GM19035 (cell line): Measurements from ENCODE around the gene KLHL29.

ENCODE experiments used
- ATAC-seq: cut with Tn5 transposase; IDR thresholded peaks from one replicate; pipeline ENCODE4 v1.9.1; 2021; ENCODE audit not compliant: unreplicated experiment

The KLHL29 gene

DNA sequence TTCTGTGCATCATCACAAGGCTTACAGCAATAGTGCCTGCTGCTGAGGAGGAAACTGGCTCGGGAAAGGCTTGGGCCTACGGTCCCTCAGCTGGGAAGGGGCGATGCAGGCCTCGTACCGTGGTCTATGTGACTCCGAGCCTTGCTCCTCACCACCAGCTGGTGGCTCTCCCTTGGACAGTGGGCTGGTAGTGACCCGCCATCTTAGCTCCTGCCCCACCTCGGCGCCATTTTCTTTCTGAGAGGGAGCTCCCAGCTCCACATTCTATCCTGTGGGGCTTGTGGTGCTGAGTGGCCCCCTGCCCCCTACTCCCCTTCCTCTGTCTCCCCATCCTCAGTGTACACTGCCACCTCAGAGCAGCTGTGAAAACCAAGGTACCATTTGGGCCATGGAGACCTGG lies 255.7 kb downstream of the KLHL29 start:
- no peak for ATAC-seq

DNA sequence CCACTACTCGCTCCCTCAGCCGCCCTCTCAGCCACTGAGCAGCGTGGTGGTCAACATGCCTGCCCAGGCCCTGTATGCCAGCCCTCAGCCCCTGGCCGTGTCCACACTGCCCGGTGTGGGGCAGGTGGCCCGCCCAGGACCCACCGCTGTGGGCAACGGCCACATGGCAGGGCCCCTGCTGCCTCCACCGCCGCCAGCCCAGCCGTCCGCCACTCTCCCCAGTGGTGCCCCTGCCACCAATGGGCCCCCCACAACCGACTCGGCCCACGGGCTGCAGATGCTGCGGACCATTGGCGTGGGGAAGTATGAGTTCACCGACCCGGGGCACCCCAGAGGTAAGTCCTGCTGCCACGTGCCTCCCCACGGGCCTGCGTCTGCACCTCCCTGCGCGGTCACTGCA lies 257.5 kb downstream of the KLHL29 start:
- no peak for ATAC-seq

DNA sequence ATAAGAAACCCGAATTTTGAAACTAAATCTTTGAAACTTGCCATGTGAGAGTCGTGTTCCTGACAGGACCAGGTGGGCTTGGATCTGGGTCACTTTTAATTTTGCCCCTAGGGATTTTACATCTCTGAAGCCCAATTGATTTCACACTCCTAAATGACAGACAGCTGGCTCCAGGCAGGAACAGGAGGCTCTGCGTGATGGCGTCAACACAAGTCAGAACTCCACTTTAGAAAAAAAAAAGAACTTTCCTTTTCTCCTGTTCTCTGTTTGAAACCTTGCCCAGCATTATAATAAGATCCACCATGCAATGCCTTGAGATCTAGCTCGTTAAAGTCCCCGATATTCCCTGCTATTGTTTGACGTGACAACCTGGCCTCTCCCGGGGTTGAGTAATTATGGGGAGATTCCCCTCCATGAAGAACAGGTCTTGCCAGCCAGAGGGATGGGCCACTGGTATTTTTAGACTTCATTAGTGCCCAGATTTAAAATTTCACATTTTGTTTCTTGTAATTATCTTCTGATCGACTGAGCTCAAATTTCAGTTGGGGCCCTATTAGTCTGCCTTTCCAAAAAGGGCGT lies 260.3 kb downstream of the KLHL29 start:
- no peak for ATAC-seq

DNA sequence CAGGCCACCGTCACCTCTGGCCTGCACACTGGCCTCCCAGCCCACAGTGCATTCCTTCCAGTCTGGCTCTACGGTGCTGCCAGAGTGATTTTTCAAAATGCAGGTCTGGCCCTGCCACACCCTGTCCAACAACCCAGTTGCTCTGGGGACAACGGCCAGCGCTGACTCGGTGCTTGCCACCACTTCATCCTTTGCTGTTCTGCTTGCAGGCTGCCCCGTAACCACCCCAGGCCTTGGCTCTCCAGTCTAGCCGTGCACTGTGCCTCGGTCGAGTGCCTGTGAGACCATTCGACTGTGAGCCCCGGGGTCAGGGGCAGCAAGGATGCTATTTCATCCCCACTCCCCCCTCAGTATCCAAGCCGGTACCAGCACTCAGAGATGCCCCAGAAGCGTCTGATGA lies 262.6 kb downstream of the KLHL29 start:
- no peak for ATAC-seq

DNA sequence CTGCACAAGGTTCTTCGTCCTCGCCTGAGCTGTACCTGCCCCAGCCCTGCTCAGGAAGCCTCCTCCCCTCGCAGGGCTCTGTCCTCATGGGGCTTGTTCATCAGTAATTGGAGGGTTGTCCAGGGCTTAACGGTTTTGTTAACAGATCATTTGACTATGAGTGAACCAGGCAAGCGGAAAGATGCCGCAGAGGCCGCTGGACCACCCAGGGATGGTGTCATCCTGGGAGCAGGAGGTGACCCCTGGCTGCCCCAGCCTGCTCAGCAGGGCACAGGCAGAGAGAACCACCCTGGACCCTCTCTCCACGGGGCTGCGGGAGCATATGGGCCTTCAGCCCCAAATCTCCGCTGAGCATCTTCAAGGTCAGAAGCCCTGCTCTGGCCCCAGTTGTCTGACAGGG lies 264.3 kb downstream of the KLHL29 start:
- ATAC-seq = no peak

DNA sequence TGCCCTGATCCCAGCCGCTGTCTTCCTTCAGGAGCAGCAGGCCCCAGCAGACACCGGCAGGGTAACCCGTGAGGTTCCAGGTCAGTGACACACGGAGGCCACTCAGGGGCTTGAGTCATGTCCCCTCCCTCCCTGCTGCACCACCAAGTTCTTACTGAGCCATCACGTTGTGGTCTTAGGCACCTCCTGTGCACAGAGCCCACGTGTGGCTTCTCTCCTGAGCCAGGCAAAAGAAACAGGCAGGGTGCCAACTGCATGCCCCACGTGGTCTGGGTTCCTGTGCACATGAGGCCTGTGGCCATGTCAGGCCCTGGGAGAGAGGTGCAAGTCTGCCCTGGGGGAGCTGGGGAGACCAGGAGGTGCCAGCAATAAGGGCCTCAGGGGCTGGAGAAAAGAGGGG lies 264.8 kb downstream of the KLHL29 start:
- no peak for ATAC-seq

DNA sequence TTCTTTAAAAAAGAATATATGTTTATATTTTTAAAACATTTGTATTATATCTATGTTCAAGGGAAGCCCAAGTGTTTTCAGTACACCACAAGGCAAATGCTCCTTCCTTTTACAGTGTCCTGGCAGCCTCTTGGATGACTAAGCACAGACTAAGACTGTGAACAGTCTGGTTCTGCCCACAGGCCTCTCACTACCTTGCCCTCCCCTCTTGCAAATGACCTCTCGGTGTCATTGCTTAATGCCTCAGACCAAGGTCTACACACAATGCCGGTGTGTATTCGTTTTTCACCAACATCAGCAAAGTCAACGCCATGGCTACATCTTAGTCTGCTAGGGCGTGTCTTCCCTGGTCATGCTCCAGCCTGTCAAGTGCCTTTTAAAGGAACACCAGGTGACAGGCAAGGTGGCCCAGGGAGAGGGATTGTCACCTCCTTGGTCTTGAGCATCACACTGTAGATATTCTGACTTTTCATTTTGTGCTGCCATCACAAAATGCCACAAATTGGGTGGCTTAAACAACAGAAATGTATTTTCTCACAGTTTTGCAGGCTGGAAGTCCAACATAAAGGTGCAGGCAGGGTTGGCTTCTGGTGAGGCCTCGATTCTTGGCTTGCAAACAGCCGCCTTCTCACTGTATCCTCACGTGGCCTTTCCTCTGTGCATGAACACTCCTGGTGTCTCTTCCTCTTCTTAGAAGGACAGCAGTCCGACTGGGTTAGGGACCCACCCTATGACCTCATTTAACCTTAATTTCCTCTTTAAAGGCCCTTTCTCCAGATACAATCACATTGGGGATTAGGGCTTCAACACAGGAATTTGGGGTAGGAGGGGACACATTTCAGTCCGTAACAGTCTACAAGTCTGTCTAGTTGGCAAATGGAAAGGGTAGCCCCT lies 266.5 kb downstream of the KLHL29 start:
- no peak for ATAC-seq

DNA sequence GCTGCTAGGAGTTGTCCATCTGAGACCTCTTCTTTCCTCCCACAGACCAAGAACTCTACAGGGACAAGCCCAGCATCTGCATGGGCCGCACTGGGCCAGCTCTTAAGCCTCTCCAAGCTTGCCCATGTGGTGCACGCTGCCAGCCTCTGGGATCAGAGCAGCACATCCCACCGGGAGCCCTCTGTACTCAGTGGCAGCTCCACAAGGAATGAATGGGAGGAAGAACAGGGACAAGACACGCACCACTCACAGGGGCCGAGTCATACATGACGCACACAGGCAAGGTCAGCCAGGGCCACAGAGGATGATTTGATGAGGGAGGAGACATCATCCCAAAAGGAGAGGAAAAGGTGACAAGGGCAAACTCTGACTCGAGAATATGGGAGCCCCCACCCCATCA lies 268.3 kb downstream of the KLHL29 start:
- no peak for ATAC-seq

DNA sequence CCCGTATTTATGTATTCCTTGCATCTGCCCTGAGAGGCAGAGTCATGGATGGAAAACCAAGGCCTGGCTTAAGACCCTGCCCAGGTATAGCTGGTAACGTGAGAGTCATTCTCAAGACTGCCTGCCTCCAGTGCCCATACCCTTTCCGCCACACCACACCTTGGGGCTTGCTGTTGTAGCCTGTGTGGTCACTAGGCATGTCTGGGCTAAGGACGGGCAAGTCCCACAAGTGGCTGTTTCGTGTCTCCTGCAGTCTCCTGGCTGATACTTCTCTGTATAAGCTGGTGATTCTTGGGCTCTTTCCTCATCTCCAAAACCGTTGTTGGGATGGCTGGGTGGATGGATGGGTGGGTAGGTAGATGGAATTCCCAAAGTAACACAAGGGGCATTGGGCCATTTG lies 269.8 kb downstream of the KLHL29 start:
- ATAC-seq = no peak

DNA sequence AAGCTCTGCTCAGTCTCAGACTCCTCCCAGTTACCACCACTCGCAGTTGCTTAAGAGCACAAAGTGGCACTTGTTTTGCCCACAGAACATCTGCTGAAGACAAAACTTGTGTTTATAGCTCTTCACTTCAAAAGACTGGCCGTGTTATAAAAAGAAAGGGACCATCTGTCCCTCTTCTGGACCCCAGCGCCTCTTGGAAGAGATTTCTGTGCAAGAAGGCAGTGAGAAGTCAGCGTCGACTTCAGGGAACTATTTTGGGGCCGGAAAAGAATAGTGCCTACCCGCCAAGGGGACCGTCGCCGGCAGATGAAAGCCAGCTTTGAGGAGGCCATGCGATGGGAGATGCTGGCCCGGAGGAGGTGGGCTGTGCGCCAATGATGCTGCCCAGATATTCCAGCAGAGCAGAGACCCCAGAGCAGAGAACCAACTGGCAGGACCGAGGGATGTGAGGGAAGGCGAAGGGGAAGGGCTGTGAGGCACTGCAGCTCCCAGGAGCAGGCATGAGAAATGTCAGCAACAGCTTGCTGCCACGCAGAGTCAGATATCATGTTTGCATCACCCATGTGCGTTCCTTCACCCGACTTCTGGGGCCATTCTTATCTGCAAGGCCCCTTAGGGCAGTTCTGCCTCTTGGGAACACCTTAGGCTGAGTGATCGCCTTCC lies 271.1 kb downstream of the KLHL29 start:
- no peak for ATAC-seq

DNA sequence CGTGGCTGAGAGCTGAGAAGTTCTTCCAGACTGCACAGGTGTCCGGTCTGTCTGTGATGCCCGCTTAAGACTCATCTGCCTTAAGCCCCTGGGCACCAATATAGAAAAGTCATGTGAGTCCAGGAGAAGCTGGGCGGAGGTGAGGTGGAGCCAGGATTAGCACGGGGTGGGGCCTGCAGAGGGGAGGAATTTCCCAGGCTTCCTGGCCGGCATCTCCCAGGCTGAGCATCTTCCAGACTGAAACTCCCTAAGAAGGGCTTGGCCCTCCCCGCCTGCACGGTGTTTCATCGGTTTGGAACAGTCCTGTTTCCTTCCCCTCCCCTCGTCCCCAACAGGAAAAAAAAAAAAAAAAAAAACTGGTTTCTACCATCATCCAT lies 271.6 kb downstream of the KLHL29 start:
- no peak for ATAC-seq

DNA sequence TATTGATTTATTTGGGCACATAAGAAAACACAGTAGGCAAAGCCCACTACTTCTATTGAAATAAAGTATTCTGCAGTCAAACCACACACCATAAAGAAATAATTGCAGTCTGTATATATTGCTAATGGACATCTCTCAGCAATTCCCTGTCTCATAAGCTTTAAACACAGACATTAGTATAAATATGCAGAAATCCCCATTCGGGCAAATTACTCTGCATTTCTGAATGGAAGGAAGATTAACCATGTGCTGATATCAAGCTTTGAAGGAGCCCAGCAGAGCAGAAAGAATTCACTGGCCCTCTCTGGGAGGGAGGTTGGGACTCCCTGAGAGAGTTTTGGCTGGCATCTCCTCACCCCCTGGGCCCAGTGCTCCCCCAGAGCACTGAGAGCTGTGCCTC lies 272.4 kb downstream of the KLHL29 start:
- no peak for ATAC-seq

DNA sequence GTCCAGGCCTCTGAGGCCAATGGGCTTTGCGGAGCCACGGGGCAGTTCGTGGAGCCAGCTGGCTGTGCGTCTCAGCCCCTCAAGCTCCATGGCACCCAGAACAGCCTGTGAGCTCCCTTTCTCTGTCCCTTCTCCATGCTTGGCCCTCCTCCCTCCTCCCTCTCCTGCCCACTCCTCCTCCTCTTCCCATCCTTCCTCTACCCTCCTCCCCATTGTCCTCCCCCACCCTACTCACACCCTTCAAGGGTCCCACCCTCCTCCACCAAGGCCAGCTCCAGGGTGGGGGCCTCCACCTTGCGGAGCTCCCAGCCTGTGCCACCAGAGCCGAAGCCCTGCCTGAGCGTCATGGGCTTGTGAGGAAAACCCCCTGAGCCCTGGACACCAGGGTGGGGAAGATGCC lies 273.0 kb downstream of the KLHL29 start:
- ATAC-seq = no peak

DNA sequence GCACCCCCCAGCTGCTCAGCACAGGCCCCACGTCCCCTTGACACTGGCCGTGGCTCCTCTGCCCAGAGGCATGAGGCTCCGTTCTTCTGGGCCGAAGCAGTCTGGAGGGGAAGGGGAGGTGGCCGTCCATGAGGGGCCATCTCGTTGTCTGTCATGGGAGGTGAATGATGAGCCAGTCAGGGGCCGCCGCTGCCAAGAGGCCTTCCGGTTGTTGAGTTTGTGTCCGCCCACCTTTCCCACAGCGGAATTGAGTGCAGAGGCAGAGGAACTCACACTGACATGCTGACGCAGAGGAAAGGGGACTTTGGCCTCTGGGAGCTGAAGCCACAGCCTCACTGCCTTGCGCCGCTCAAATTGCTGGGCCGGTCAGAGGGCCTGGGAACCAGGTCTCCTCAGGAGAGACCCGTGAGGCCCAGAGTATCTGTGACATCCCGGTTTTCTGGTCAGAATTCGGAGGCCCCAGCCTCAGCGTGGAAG lies 273.5 kb downstream of the KLHL29 start:
- no peak for ATAC-seq

DNA sequence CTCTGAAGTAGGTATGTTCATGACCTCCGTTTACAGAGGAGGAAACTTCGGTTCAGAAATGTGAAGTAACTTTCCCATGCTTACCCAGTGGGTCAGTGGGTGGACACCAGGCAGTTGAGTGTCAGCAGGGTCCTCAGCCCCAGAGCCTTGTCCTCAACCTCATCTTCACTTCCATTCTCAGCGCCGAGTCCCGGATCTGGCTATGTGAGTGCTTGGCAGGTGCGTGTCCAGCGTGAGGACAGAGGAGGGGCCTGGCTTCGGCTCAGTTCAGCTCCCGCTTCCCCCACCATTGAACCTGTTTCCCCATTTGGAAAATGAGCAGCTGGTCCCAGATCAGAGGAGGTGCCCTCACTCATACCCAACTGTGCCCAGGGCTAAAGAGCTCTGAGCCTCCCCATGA lies 274.3 kb downstream of the KLHL29 start:
- no peak for ATAC-seq

DNA sequence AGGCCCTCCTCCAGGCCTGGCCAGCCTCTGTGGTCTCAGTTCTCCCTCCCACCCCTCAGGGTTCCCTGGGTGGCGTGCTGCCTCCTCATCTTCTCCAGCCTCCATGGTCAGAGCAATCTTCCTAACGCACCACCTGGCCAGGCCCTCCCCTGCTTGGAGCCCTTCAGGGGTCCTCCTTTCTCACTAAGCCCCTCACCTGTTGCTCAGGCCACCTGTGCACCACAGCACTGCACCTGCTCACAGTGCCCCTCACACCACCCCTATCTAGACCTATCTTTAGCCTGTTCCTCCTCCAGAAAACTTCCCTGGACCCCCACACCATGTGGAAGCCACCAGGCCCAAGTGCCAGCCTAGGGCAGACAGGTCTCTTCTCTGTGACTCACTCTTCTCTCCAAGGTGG lies 274.8 kb downstream of the KLHL29 start:
- no peak for ATAC-seq

DNA sequence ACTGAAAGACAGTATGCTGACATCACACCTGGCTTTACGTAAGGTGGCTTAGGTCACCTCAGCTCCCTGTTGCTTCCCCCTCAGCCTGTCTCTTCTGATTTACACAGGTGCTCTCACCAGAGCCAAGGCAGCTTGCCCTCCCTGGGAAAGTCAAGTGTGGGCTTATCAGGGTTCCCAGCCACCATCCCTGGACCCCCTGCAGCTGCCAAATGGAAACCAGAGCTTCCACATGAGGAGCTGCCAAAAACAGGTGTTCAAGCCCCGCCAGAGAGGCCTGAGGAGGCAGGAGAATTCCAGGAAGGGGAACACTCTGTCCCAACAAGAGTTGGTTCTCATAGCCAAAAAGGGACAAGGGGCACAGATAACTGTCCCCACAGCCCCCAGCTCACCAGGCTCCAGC lies 275.3 kb downstream of the KLHL29 start:
- ATAC-seq = no peak

DNA sequence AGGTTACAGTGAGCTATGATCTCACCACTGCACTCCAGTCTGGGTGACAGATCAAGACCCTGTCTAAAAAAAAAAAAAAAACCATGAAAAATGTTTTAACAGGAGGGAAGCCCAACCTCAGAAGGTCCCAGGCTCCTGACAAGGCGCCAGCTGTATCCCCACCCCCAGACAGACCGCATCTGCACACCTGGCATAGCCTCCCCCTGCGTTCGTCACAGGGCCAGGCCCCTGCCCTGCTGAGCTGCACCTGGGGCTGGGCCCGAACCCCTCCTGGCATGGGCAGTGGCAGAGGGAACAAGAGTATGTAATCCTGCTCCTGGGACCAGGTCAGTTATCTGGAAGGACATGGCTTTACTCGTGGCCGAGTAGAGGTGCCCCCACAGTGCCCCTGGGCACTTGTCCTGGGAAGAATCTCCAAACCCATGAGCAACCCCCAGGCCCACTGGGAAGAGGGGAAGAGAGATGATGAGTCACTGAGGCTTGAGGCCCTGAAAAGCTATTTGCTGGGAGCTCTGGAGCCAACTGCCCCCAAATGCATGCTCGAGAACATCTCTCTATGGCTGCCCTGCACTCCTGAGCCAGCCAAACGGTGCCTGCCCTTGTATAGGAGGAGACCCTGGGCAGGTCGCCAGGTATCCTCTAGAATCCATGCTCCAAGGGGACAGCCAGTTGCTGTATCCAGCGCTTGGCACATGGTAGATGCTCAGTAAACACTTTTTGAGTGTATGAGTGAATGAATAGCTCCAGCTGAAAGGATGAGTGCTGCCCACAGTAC lies 276.5 kb downstream of the KLHL29 start:
- ATAC-seq = no peak

DNA sequence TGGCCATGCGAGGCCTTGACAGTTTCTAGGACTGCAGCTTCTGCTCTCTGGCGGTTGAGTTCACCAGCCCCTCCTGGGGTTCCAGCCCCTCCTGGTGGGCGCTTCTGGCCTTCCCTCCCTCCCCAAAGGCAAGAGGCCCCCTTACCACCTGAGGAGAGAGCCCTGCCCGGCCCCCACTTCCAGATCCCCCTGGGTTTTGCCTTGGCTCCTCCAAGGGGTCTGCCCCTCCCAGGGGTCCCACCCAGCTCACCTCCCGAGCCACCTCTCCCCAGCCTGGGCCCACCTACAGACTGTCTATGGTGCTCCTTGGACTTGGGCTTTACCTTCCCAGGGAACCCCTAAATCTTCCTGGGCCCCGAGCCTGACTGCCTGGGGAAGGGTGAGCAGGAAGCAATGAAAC lies 277.5 kb downstream of the KLHL29 start:
- ATAC-seq = no peak

DNA sequence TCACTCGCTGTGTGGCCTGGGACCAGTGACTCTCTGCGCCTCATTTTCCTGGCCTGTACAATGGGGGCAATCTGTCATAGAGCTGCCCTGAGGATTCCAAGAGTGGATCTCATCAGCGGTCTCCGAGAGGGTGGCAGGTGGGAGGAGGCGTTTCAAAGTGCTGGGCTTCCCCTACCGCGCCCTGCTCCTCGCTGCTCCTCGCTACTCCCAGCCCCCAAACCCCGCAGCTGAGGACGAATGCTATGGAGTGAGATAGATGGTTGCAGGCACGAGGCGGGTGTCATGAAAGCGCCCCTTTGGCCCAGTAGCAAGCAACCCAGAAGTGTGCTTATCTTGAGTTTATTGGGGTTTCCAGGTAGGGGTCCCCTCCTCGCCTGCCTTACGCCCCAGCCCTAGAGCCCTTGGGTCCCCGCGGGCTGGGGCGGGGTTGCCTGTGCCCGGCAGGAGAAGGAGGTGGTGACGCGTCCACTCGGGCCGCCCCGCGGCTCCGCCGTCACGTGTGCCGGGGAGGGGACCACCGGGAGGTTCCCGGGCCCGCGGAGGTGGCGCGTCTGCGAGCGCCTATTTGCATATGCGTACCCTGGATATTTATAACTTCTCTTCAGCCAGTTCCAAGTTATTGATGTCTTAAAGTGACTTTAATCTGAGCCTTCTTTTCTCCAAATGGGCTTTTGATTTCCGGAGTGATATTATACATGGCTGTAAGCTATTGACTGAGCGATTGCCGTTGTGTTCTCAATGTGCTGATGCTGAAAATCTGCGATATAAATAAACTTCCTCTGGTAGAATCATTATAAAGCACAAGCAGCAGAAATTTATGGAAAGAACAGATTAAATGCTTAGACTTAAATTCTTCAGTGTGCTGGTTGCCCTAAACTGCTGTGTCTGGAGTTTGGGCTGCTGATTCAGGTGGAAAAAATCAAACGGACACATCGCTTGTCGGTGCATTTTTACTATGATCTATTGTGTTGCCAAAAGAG lies 278.3 kb downstream of the KLHL29 start:
- no peak for ATAC-seq
